Stimulated activated CD8-positive, alpha-beta memory T cell treated with anti-CD3 and anti-CD28 coated beads, Interleukin-12 subunit alpha, Interleukin-12 subunit beta, amount 100 ng/mL, for 4 hours (primary cell): ENCODE data around the gene GOLGA6L7.
A peak's percentile ranks its signal among the peaks of the same experiment; 100 is the strongest.
"Not testable (repeated sequence)": the region's sequence is repeated elsewhere in the genome, so short reads cannot be mapped to it uniquely, and the experiment has no call there.

Experiments used
- DNase-seq: peaks from one replicate; pipeline ENCODE4 v3.0.0-alpha.2; 2020; ENCODE audit warnings: low read depth

Gene GOLGA6L7

DNA sequence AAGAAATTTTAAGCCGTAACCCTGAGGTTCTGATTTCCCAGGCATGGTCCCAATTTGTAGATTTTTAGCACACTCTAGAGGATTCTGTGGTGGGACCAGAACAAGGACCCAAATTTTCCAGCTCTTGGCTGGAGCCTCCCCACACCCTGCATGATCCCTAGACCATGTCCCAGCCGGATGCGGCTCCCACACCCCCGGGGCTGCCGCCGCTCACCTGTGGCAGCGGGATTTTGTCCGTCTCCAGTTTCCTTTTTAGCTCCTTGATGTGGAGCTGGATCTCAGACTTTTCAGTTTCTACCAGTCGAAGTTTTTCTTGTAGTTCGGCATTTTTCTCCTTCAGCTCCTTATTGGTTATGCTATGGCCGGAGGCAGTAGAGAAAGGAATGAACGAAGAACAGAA is 4.9 kb downstream of the GOLGA6L7 start:
- DNase-seq = not testable (repeated sequence)

DNA sequence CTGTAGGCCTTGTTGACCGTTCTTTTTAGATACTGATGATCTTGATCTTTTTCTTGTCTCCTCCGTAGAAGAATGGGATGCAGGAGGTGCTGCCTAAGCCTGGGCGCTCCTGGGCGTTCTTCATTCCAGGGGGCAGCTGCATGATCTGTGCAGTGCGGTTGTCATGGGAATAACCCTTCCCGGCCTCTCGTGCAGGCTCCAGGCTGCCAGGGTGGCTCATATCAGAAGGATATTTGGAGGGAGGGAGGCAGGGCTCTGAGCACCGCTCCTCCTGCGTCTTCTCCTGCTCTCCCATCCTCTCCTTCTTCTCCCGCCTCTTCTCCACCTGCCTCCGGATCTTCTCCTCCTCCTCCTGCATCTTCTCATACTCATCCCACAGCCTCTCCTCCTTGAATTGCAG is 6.2 kb downstream of the GOLGA6L7 start:
- DNase-seq = not testable (repeated sequence)

DNA sequence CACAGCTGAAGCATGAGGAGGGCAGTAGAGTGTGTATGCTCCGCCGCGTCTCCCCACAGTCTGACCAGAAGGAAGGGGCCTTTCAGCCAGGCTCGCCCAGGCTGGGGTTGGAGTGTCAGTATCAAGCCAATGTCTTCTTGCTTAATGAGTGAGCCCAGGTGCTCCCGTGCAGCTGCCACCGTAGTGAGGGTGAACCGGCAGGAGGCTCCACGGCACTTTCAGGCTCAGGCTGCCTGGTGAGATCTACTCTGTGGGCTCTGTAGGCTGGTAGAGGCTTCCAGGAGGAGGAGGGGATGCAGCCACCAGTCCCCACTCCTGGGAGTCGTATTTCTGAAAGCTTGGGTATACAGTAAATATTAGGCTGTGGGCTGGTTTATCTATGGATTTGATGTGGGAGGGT is 8.2 kb downstream of the GOLGA6L7 start:
- DNase-seq = not testable (repeated sequence)

DNA sequence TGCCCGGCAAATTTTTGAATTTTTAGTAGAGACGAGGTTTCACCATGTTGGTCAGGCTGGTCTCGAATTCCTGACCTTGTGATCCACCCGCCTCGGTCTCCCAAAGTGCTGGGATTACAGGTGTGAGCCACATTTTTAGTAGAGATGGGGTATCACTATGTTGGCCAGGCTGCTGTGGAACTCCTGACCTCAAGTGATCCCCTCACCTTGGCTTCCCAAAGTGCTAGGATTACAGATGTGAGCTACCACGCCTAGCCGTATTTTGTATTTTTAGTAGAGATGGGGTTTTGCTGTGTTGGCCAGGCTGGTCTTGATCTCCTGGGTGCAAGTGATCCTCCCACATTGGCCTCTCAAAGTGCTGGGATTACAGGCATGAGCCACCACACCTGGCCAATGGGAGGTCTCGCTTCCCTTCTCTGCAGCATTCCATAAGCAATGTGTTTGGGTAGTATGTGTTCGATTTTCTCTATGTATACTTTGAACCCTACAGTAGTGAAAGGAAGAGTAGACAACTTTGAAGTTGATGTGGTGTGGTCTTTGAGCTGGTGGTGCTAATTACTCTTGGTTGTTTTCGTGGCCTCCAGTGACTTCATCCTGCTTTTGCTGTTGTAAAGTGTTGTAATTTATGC is 13.4 kb downstream of the GOLGA6L7 start:
- DNase-seq = not testable (repeated sequence)

DNA sequence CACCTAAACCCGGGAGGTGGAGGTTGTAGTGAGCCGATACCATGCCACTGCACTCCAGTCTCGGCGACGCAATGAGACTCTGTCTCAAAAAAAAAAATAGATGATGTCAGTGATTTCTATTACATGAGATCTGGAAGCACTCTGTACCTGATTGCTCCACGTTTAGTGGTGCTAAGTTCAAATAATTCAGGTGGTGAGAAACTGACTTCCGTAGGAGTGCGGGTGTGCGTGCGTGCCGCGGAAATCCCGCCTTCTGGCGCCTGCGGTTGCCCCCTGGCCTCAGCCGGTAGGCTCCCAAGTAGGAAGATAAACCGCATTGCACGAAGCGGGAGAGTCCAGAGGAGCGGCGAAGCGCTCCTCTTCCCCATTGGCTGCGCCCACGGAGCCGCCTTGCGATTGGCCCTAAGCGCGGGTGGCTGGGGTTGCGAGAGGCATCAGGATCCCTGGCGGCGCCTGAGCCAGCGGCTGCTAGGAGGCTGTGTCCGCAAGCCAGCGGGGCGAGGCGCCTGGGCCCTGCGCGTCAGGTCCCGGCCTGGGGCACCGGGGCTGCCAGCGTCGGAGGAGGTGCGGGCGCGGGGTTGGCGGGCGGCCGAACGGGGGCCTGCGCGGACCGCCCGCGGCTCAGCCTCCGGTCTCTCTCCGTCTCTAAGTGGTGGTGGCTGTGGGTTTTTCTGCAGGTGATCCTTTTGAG is 16.4 kb downstream of the GOLGA6L7 start:
- DNase-seq = peak; percentile 47

GRCh38 chr15:28821420-28821819 is 27.0 kb downstream of the GOLGA6L7 start:
- not testable (repeated sequence) for DNase-seq

DNA sequence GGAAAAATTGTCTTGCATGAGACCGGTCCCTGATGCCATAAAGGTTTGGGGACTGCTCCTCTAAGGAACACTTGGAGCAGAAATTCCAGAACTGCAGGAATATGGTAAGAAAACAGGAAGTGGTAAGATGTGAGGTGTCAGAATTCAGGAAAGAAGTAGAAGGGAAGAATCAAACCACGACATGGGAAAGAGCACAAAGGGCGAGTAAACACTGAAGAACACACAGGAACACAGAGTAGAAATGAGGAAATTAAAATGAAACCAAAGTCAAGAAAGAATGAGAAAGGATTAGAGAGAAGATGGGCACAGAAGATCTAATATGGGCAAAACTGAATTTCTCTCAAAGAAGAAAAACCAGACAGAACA is 28.5 kb downstream of the GOLGA6L7 start:
- DNase-seq = not testable (repeated sequence)

DNA sequence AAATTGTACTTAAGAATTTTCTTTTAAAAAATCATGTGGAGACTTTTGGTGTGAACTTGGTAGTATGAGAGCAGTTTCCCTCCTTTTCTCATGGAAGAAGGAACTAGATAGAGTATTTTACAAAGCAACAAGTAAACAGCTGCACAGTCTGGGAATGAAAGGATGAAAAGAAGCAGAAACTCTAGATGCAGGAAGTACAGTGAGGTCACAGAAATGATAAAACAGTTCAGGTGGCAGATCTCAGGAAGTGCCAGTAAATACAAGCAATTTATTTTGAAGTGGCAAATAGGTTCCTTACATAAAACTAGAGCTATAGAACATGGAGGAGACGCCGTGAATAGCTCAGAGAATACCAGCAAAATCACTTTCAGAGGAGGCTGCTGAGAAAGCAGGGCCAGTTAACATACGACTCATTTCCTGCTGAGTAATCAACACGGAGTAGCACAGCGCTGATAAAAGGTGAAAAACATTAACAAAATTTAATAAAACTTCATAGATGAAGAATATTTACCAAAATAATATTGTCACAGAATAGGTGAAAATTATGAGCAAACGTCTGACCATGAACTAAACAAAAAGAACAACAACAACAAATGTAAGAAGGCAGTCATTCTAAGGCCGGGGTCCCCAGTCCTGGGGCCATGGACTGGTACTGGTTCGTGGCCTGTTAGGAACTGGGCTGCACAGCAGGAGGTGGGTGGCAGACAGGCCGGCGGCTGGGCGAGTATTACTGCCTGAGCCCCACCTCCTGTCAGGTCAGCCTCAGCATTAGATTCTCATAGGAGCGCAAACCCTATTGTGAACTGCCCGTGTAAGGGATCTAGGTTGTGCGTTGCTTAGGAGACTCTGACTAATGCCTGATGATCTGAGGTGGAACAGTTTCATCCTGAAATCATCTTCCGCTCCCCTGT is 29.2 kb downstream of the GOLGA6L7 start:
- DNase-seq = not testable (repeated sequence)

- not testable (repeated sequence) for DNase-seq
These were observed 30.3 kb downstream of the GOLGA6L7 start for GRCh38 chr15:28818168-28818567.

DNA sequence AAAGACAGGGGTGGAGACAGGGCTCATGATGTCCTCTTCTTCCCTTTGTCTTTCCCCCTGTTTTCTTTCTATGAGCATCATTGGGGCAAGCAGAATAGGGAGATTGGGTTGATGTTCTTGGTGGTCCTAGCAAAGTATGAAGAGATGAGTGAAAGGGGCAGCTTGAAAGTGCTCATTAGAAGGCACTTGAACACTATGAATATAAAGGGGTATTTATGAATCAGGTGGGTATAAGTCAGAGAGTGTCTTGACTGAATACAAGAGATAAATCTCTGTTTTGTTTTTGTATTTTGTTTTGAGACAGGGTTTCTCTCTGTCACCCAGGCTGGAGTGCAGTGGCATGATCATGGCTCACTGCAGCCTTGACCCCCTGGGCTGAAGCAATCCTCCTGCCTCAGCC is 34.4 kb downstream of the GOLGA6L7 start:
- DNase-seq = not testable (repeated sequence)

- not testable (repeated sequence) for DNase-seq
These were observed 35.1 kb downstream of the GOLGA6L7 start for GRCh38 chr15:28813392-28813791.

DNA sequence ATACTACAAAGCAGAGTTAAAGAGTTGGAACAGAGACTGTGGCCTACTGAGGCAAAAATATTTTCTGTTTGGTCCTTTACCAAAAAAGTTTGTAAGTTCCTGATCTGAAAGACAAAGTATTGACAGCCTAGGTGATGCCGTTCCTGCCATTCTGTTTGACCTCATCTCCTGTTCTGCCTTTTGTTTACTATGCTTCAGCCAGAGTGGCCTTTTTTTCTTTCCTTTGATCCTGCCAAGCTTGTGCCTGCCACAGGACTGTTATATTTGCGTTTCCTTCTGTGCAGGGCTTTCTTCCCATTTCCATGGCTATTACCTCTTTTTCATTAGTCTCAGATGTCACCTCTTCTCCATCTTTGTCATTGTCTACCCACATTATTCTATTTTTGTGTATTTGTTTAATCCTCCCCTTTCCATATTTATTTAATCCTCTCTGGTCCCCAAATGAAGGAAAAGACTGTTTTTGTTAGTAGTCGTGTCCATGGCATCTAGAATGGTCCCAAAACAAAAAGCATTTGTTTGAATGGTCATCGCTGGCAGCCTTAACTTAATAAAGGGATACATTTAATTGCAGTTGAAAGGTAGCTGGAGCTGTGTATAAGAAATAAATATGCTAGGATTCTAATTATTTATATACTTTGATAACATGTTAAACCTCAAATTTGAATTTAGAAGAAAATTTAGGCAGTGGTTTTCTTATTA is 36.4 kb downstream of the GOLGA6L7 start:
- DNase-seq = not testable (repeated sequence)

DNA sequence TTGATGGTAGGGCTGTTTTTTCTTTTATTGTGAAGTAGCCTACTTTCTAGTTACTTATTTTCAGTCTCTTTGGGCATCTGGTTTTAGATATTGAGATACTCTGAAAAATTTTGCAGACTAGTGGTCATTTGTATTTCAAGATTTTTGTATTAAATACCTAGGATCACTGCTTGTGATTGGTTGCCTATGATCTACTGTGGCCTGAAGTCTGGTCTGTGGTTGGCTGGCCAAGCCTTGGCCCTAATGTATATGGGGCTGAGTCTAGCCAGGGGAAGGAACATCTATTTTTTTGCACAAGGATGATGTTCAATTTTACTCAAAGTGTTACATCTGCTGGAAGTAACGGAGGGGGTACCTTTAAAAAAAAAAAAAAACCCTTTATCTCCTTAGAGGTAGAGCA is 38.0 kb downstream of the GOLGA6L7 start:
- DNase-seq = not testable (repeated sequence)

DNA sequence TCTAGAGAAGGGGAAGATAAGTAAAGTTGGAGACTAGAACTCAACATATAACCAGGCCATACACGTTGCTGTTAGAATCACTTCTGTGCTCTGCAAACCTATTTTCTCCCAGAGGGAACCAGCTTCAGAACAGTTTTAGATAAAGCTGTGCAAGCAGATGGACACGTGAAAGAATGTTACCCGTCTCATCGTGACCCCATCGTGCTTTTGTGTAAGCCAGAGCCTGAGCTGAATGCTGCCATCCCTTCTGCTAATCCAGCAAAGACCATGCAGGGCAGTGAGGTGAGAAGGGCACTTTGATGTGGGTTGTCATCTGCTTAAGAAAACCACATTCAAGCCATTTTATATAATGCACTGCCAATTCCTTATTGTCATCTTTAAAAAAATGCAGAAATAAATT is 40.3 kb downstream of the GOLGA6L7 start:
- not testable (repeated sequence) for DNase-seq

DNA sequence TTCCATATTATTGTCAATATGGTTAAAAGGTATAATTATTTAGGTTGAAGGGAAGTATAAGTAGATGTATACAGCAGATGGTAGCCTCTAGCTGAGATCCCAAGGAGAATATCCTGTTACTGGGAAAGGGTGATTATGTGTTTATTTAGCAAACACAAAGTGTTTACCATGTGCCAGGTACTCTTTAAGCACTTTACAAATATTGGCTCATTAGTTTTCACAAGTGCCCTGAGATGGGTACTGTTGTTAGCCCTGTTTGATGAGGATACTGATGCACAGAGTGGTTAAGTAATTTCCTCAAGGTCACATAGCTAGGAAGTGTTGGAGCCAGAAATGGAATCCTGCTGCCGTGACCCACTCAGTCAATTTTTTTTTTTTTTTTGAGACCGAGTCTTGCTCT is 48.1 kb downstream of the GOLGA6L7 start:
- DNase-seq = not testable (repeated sequence)

- DNase-seq = not testable (repeated sequence)
These were observed 50.2 kb downstream of the GOLGA6L7 start for GRCh38 chr15:28798234-28798633.

- not testable (repeated sequence) for DNase-seq
These were observed 54.2 kb downstream of the GOLGA6L7 start for GRCh38 chr15:28794231-28794630.
